Neutrophil (primary cell): Measurements from ENCODE around the gene SLC26A11.
"Not testable (repeated sequence)": the region's sequence is repeated elsewhere in the genome, so short reads cannot be mapped to it uniquely, and the experiment has no call there.

Experiments
- H3K27ac ChIP-seq: fragments of 200-600 bp; sonication (generic); 2 replicates; pipeline ENCODE4 v1.5.1; 2016; ENCODE audit warnings: mild to moderate bottlenecking, moderate library complexity
- H3K27me3 ChIP-seq: fragments of 200-600 bp; sonication (generic); 2 replicates; pipeline ENCODE4 v1.6.0; 2016; ENCODE audit warnings: mild to moderate bottlenecking
- H3K36me3 ChIP-seq: fragments of 200-600 bp; sonication (generic); 2 replicates; pipeline ENCODE4 v1.5.1; 2017
- H3K4me1 ChIP-seq, 2 experiments: fragments of 200-600 bp in 1 of 2; sonication (generic) in 1 of 2; 1 replicate in 1 of 2; 2 replicates in 1 of 2; pipeline versions ENCODE4 v1.5.1 to v1.6.1; 2013 to 2016; ENCODE audit warnings: low read depth in 1 of 2, low read length in 1 of 2, mild to moderate bottlenecking in 1 of 2, moderate library complexity in 1 of 2; ENCODE audit not compliant: control insufficient read depth in 1 of 2, insufficient read depth in 1 of 2
- H3K4me3 ChIP-seq, 2 experiments: fragments of 200-600 bp in 1 of 2; sonication (generic) in 1 of 2; 1 replicate in 1 of 2; 2 replicates in 1 of 2; pipeline ENCODE4 v1.5.1; 2013 to 2016; ENCODE audit warnings: low read depth in 1 of 2, low read length in 1 of 2, mild to moderate bottlenecking in 1 of 2, moderate library complexity in 1 of 2
- H3K9me3 ChIP-seq: fragments of 200-600 bp; sonication (generic); 2 replicates; pipeline ENCODE4 v1.5.1; 2016
- CTCF ChIP-seq: fragments of 200-600 bp; sonication (generic); IDR thresholded peaks from 2 replicates; pipeline ENCODE4 v1.5.1; 2016; ENCODE audit warnings: antibody characterized with exemption

The SLC26A11 gene

GRCh38 chr17:80256034-80256350 is 35.8 kb downstream of the SLC26A11 start:
- H3K27ac ChIP-seq, result no peak overlapping the region
- TF ChIP-seq CTCF, result no peak
- no peaks in the 10 kb centered on the region for H3K36me3 ChIP-seq
- no peak overlapping the region for H3K4me3 ChIP-seq
- H3K27me3 ChIP-seq, result peaks cover 5% of the 10 kb centered on the region
- peaks cover 26 to 34% of the 10 kb centered on the region in 2 experiments for H3K4me1 ChIP-seq
- H3K9me3 ChIP-seq, result no peaks in the 10 kb centered on the region

- H3K9me3 ChIP-seq, result no peaks in the 10 kb centered on the region
- no peak overlapping the region for H3K27ac ChIP-seq
These were observed 37.5 kb downstream of the SLC26A11 start for GRCh38 chr17:80257716-80258213.

GRCh38 chr17:80258296-80258695 is 38.1 kb downstream of the SLC26A11 start:
- Histone ChIP-seq H3K4me1 (peaks cover 47 to 55% of the 10 kb centered on the region in 2 experiments), H3K27ac (peak overlapping the region; percentile 88)
- H3K9me3 ChIP-seq, H3K4me3 ChIP-seq, H3K27me3 ChIP-seq, H3K36me3 ChIP-seq: not testable (repeated sequence)

More at GRCh38 chr17:80257716-80258213, 37.5 kb downstream of the SLC26A11 start:
- H3K36me3 ChIP-seq, result no peaks in the 10 kb centered on the region
- H3K4me1 ChIP-seq, result peaks cover 42 to 50% of the 10 kb centered on the region in 2 experiments
- TF ChIP-seq CTCF, result no peak
- no peak overlapping the region for H3K4me3 ChIP-seq
- H3K27me3 ChIP-seq, result peaks cover 5% of the 10 kb centered on the region

- Histone ChIP-seq H3K27me3 (peaks cover 5% of the 10 kb centered on the region), H3K4me3 (peak overlapping the region; percentile 62 to 81), H3K9me3 (no peaks in the 10 kb centered on the region), H3K36me3 (peaks cover 2% of the 10 kb centered on the region), H3K27ac (peak overlapping the region; percentile 88), H3K4me1 (peaks cover 50 to 56% of the 10 kb centered on the region in 2 experiments)
- no peak for TF ChIP-seq CTCF
These were observed 39.3 kb downstream of the SLC26A11 start for GRCh38 chr17:80259457-80260068.

- Histone ChIP-seq H3K27ac (peak overlapping the region; percentile 88), H3K4me3 (peak overlapping the region; percentile 62 to 81), H3K36me3 (peaks cover 6% of the 10 kb centered on the region), H3K9me3 (no peaks in the 10 kb centered on the region), H3K27me3 (peaks cover 5% of the 10 kb centered on the region), H3K4me1 (peaks cover 48 to 54% of the 10 kb centered on the region in 2 experiments)
- peak; percentile 25 for TF ChIP-seq CTCF
These were observed 39.9 kb downstream of the SLC26A11 start for GRCh38 chr17:80260069-80260535.

GRCh38 chr17:80260791-80261158 is 40.5 kb downstream of the SLC26A11 start, which contains the start of gene RNF213:
Gene RNF213, plus strand, starts transcription at chr17:80260852. Its CDS starts 2,830 bp downstream, at chr17:80263682.
- peaks cover 48 to 49% of the 10 kb centered on the region in 2 experiments for H3K4me1 ChIP-seq

More at GRCh38 chr17:80260791-80261158, 40.5 kb downstream of the SLC26A11 start, which contains the start of gene RNF213:
- Histone ChIP-seq H3K27ac (peak within 1 kb of the TSS; percentile 98), H3K36me3 (peaks cover 13% of the 10 kb centered on the region), H3K27me3 (peaks cover 5% of the 10 kb centered on the region), H3K9me3 (no peaks in the 10 kb centered on the region), H3K4me3 (peak within 1 kb of the TSS; percentile 94 to 97)
- TF ChIP-seq CTCF, result no peak
